Measurements from ENCODE around the gene OR10A6.

DNA sequence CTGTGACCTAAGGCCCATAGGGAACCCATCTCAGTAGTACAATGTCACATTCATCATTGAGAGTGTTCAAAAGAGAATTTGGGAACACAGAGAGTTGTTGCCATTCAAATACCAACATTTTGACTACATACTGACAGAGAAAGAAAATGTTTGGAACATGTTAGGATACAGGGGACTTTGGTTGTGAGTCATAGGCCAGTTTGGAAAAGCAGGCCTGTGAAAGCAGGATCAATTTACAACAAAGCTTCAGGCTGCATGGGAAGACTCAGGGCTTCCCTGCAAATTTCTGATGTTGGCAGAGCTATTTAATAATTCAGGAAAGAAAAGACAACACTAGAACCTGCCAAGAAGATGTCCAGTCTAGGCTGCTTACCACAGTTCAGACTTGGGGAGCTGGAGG lies 33.8 kb upstream of the OR10A6 start:
- TF ChIP-seq REST (IDR thresholded peaks at IDR 0.05; ENCODE audit: low read depth): no peak
- TF ChIP-seq MAX (IDR thresholded peaks at IDR 0.05): no peak
- no peak for TF ChIP-seq TAF1 (IDR thresholded peaks at IDR 0.05; ENCODE audit: low read depth)
- no peak for TF ChIP-seq YY1 (IDR thresholded peaks at IDR 0.05; ENCODE audit: low read depth)
- no peak for TF ChIP-seq EP300 (IDR thresholded peaks at IDR 0.05; ENCODE audit: borderline replicate concordance)
- TF ChIP-seq TEAD4 (IDR thresholded peaks at IDR 0.05): no peak
- TF ChIP-seq CEBPB (IDR thresholded peaks at IDR 0.05): no peak
- no peak for TF ChIP-seq TCF12 (IDR thresholded peaks at IDR 0.05; ENCODE audit: low read depth)
- TF ChIP-seq FOXM1 (IDR thresholded peaks at IDR 0.05; ENCODE audit: borderline replicate concordance, low read depth): no peak
- no peak for TF ChIP-seq ZBTB7A (IDR thresholded peaks at IDR 0.05; ENCODE audit: low read depth)
- no peak for TF ChIP-seq NFIC (IDR thresholded peaks at IDR 0.05)
- no peak for TF ChIP-seq CREB1 (IDR thresholded peaks at IDR 0.05; ENCODE audit: low read depth)
- TF ChIP-seq RAD21 (IDR thresholded peaks at IDR 0.05; ENCODE audit: low read depth): no peak
- no peak for TF ChIP-seq EGR1 (IDR thresholded peaks at IDR 0.05)
